GM19455 (cell line): Measurements from ENCODE around the gene PARP1.

Experiments used
- ATAC-seq: cut with Tn5 transposase; IDR thresholded peaks from one replicate; pipeline ENCODE4 v1.9.1; 2021; ENCODE audit not compliant: unreplicated experiment

PARP1 gene

DNA sequence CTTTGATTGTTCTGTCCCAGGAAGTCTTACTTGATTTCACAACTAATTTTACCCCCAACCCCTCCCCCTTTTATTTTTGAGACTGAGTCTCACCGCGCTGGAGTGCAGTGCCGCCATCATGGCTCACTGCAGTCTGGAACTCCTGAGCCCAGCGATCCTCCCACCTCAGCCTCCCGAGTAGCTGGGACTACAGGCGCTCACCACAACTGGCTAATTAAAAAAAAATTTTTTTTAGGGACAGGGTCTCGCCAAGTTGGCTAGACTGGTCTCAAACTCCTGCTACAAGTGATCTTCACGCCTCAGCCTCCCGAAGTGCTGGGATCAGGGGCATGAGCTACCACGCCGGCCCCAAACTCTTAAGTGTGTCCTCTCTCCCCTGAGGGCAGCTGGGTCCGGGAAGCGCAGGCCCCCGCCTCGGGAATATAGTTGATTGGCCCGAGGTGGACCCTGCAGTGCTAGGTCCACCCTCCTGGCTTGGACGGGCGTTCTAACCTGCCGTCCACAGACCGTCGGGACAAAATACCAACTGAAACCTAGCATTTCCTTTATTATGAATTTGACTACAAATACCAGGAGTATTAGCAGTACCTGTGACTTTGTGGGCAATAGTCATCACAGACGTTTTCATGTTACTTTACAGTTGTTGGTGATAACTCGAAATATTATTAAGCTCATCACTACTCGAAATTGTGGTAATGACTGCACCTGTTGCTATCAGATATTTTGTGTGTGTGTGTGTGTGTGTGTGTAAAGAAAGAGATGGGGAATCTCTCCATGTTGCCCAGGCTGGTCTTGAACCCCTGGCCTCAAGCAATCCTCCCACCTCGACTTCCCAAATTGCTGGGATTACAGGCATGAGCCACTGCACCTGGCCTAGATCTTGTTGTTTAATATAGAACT is 642 bp upstream of the PARP1 start:
- no peak for ATAC-seq

- peak; percentile 6 for ATAC-seq
Observed at GRCh38 chr1:226407199-226407496, 745 bp downstream of the PARP1 start.

DNA sequence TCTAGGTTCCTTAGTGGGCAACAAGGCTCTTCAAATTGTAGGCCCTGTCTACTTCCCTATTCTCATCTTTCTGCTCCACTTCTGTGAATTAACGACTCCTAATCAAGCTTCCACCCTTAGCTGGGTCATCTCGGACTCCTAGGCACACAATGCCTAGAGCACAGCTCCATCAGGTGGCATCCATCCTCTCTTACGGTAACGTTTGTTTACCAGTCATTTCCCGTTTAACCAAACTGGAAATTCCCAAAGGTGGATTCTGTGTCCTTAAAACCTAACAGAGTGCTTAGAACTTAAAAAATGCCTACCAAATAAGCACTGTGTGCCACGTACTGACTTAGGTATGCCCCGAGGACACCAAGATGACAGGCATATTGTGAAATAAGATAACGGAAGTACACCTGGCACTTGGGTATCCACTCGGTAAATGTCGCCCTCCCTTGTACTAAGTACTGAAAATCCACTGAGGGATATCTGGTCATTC is 1.5 kb downstream of the PARP1 start:
- ATAC-seq = no peak

DNA sequence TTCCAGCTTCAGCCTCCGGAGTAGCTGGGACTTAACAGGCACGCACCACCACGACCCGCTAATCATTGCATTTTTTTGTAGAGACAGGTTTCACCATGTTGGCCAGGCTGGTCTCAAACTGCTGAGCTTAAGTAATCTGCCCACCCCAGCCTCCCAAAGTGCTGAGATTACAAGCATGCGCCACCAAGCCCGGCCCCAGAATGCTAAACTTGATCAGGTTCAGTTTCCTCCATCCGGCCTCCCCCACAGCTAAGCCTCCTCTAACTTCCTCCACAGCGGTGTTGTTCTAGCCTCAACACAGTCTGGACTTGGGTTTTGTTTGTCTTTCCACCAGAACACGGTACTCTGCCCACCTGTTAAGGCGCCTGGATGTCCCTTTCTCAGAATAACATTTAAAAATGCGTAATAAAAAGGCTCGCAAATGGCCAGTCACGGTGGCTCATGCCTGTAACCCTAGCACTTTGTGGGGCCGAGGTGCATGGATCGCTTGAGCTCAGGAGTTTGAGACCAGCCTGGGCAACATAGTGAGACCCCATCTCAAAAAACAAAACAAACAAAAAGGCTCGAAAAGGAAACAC is 2.4 kb downstream of the PARP1 start:
- ATAC-seq = no peak

- no peak for ATAC-seq
Observed at GRCh38 chr1:226404904-226405222, 3.0 kb downstream of the PARP1 start.

- ATAC-seq = no peak
Observed at GRCh38 chr1:226404063-226404903, 3.6 kb downstream of the PARP1 start.

DNA sequence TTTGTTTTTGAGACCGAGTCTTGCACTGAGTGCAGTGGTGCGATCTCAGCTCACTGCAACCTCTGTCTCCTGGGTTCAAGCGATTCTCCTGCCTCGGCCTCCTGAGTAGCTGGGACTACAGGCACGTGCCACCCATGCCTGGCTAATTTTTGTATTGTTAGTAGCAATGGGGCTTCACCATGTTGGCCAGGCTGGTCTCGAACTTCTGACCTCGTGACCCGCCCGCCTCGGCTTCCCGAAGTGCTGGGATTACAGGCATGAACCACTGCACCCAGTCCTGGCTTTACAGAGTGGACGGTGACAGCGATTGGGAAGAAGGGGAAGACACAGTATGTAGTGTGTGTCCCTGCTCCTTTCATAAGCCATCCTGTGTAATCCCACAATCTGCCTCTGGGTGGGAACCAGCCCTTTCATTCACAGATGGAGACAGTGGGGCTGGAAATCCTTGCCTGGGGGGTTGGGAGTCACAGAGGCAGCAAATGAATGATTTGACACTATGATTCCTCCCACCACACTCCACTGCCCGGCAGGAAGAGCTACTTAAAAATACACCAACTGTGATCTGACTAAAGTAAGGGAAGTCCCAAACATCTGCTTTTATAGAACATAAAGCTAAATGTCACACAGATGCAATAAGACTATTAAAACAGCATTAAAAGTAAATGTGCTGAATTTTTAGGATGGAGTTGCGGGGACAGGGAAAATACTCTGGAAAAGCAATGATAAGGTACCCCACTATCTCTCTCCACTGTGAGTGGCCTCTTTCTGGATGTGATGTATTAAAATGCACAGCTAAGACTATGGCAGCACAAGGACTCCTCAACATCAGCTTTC is 4.5 kb downstream of the PARP1 start:
- no peak for ATAC-seq

DNA sequence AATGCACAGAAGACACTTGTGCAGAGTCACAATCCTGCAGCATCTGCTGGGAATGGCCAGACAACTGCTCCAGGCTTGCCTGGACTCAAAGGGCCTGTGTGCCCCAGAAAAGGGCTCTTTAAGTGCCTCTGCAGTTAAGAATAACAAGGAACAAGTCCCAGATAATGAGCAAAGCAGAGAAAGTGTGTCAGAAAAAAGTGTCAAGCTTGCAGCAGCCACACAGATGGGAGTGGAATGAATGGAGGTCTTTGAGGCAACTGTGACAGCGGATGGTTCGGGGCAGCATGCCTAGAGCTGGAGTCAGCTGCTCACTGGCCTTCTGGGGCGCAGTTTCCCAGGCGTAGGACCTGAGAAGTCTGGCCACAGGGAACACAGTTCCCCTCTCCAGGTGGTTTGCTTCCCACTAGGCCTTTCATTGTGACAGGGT is 5.1 kb downstream of the PARP1 start:
- no peak for ATAC-seq

- ATAC-seq = no peak
Observed at GRCh38 chr1:226401355-226402303, 6.3 kb downstream of the PARP1 start.

DNA sequence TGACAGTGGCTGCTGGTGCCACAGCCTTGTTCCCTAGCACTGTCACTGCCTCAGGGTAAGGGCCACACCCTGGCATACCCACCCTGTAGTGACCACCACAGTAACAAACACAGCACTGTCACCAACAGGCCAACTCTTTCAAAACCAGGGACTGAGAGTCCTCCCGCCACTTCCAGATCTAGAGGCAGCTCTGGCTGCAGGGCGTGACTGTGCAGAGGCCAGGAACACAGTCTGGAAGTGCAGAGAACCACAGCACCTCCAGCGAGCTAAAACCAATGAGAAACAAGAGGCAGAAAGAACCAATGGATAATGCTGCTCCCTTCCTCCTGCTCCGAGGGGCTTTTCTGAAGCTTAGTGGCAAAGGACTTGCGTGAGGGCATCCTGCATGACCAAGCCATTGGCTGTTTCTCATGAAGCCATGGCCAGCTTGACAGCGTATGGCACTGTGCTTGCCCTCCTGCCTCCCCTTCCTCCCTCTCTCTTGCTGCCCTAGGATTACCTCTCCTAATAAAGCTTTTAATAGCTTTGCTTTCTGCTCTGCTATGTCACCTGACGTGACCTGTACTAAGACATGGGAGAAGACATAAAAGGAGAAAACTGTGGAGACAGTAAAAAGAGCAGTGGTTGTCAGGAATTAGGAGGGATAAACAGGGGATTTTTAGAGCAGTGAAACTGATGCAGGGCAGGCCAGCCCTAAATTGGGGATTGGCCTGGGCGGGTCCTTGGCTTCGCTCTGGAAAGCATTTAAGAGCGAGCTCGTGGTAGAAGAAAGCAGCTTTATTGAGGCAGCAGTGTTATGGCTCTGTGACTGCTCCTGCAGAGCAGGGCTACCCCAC is 7.2 kb downstream of the PARP1 start:
- no peak for ATAC-seq

DNA sequence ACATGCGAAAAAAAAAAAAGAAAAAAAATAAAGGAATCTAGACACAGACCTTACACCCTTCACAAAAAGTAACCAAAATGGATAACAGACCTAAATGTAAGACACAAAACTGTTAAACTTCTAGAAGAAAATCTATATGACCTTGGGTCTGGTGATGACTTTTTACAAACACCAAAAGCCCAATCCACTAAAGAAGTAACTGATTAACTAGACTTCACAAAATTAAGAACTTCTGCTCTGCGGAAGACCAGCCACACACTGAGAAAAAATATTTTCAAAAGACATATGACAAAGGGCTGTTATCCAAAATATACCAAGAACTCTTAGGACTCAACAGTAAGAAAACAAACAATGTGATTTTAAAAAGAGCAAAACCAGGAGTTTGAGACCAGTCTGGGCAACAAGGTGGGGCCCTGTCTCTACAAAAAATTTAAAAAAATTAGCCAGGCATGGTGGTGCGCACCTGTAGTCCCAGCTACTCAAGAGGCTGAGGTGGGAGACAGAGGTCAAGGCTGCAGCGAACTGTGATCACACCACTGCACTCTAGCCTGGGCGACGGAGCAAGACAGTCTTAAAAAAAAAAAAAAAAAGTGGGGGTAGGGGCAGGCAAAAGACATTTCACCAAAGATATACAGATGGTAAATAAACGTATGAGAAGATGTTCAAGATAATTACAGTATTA is 9.8 kb downstream of the PARP1 start:
- no peak for ATAC-seq

DNA sequence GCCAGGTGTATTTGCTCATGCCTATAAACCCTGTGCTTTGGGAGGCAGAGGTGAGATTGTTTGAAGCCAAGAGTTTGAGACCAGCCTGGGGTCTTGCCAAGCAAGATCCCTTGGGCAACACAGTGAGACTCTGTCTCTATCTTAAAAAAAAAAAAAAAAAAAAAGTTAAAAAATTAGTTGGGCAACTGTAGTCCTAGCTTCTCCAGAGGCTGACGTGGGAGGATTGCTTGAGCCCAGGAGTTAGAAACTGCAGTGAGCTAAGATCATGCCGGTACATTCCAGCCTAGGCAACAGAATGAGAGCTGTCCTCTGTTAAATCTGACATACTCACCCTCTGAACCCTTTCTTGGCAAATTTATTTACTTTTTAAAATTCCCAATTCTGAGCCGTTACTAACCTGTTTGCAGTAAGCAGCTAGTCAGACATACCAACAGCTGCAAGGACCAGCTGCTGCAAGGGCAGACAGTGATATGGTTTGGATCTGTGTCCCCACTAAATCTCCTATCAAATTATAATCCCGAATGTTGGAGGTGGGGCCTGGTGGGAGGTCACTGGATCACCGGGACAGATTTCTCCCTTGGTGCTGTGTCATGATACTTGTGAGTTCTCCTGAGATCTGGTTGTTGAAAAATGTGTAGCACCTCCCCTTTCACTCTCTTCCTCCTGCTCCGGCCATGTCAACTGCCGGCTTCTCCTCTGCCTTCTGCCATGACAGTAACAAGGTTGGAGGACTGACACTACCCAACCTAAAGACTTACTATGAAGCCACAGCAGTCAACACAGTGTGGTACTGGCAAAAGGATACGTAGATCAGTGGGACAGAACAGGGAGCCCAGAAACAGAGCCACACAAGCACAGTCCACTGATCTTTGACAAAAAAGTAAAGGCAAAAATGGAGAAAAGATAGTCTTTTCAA is 10.6 kb downstream of the PARP1 start:
- no peak for ATAC-seq

DNA sequence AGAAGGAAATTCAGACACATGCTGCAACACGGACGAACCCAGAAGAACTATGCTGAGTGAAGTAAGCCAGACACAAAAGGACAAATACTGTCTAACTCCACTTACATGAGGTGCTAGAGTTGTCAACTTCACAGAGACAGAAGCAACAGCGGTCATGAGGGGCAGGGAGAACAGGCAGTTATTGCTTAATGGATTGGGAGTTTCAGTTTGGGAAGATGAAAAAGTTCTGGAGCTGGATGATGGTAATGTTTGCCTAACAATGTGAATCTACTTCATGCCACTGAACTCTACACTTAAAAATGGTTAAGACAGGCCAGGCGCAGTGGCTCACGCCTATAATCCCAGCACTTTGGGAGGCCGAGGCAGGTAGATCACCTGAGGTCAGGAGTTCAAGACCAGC is 12.1 kb downstream of the PARP1 start:
- no peak for ATAC-seq

DNA sequence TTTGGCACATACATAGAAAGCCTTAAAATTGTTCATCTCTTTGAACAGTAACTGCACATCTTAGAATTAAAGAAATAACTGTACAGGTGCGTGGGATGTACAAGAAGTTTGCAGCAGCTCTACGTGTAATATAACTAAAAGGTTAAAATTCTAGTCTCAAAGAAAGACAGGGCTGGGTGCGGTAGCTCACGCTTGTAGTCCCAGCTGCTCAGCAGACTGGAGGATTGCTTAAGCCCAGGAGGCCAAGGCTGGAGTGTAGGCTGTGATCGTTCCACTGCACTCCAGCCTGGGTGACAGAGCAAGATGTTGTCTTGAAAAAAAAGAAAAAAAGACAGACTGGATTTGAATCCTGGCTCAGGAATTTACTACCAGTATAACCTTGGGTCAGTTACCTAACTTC is 13.4 kb downstream of the PARP1 start:
- ATAC-seq = no peak

DNA sequence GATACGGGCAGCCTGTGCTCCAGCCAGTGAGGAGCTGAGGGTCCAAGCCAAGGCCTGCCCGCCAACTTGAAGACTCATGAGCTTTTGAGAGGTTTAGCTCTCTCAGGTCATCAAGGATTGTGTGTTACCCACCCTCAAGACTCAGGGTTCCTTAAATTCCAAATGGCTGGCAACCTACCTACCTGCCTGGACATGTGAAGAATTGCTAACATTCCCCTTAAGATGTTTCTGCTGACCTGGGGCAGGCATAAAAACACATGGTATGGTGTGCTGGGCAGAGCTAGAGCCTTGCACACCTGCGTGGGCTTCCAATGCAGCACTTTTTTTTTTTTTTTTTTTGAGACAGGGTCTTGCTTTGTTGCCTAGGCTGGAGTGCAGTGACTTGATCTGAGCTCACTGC is 17.2 kb downstream of the PARP1 start:
- ATAC-seq = no peak

GRCh38 chr1:226388131-226388530 is 19.8 kb downstream of the PARP1 start:
- no peak for ATAC-seq

GRCh38 chr1:226384717-226385116 is 23.2 kb downstream of the PARP1 start:
- ATAC-seq = no peak
